Suppressor macrophage treated with lipopolysaccharide for 4 hours (primary cell): ENCODE results near the gene TLE3.

ENCODE experiments used
- DNase-seq: peaks from one replicate; pipeline ENCODE4 v3.0.0-alpha.2; 2020

The TLE3 gene

DNA sequence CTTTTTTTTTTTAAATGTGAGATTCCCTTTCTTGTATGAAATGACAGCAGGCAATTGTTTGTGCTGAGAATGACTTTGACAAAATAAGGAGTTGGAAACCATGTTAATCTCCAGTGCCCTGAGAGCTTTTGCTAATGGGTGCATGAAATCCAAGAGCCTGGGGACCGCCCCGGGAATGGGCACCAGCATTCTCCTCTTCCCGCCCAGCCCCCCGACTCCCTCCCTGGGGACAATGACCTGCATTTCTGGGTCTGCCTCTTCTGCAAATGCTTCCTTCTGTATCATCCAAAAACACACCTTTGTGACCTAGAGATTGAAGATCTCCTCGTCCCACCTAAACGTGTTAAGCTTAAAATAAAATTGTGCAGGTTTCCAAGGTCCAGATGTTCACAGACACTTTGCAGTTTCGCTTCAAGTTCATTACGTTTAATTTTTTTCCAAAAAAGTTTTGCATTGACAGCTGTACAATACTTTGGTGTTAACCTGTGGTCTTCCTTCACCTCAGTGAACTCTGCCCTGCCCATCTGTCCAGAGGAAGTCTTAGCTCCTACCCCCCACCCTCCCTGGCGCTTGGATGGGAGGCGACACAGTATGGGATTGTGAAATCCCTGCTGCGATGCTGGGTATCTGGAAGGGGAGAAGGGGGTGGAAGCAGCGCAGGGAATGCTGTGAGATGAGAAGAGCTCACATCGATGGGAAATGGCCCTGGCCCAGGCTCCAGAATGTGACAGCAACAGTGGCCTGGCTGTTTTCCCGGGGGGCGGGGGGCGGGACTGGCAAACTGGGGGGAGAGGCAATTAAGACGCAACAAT lies 50.1 kb downstream of the TLE3 start:
- no peak for DNase-seq

DNA sequence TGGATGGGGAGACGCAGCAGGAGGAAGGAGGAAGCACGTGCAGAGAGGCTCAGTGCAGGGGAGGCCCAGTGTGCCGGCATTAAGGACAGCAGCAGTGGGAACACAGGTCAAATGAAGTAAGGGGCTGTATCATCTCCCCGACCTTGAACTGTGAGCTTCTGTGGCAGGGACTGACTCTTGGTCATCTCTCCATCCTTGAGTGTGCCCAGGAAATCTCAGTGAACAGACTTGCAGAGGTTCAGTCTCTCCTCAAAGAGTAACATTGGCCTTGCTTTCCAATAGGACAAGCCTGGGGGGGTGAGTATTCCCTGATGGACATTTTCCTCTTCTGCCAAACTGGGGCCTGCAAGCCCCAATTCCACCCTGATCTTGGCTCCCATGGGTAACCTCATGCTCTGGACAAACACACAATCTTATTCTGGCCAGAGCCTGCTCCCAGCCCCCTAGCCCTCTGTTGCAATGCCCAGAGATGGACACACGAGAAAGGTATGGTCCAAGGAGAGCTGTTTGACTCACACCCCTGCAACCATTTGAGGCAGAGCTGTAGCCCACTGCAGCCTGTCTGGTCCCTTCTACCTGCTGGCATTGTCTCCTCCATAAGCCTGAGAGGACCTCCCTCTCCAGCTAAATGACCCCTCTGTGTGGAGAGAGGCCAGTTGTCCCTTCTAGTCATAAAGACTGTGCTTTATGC lies 50.9 kb downstream of the TLE3 start:
- no peak for DNase-seq

DNA sequence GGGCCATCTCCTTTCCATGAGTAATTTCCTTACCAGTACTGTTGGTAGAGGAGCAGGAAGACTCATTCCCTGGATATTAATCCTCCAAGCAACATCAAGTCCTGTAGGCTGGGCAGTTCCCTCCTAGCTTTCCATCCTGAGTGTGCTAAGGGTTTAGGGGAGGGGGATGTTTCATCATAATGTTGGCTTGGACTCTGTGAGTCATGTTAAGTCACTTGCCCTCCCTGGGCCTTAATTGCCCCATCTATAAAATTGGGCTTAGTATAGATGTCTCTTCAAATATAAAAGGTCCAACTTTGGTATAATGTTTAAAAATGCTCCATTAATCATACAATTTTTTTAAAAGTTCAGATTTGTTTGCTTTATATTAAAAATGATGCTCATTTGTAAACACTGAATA lies 52.7 kb downstream of the TLE3 start:
- DNase-seq, result peak; percentile 17

DNA sequence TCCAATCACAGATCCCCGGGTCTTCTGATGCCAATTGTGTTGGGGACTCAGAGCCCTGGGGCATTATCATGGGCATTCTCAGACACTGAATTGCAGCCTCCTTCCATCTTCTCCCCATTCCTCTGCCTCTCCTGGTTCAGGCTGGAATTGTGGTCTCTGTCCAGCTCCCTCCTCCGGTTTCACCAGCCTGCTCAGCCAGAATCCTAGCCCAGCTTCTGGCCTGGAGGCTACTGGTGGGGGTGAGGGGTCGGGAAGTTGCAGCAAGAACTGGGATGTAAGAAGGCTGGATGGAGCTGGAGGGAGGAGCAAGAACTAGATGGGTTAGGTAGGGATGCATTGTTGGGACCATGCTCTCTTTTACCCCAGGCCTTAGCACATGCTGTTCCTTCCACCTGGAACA lies 53.5 kb downstream of the TLE3 start:
- DNase-seq, result no peak

DNA sequence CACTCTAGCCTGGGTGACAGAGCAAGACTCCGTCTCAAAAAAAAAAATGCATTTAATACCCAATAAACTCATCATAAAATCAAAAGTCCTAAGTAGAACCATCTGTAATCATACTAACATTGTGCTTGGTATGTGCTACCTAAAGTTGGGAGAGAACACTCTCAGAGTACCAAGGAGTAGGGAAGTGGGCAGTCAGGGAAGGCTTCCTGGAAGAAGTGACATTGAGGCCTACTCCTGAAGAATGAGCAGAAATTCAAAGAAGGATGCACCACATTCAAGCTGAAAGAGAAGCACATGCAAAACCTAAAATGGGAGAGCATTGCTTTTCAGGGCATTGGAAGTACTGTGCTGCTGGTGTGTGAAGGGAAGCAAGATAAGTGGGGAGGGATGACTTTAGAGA lies 54.1 kb downstream of the TLE3 start:
- no peak for DNase-seq

DNA sequence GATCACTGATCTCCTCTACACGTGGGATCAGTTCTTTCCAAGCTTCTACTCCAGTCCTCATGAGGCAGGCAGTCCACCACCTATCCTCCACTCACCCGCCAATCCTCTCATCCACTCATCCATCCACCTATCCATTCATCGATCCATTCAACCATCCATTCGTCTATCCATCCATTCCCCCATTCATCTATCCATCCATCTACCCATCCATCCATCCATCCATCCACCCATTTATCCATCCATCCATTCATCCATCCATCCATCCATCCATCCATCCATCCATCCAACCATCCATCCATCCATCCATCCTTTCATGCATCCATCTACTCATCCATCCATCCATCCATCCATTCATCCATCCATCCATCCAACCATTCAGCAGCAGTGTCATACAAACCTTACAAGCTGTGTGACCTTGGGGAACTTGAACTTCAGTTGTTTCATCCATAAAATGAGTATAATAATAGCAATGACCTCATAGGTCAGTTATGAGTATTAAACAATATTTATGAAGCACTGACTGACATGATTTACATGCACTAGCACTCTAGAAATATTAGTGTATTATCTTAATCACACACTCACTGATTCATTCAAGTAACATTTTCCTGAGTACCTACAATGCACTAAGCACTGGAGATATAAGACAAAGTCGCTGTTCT lies 55.0 kb downstream of the TLE3 start:
- no peak for DNase-seq

DNA sequence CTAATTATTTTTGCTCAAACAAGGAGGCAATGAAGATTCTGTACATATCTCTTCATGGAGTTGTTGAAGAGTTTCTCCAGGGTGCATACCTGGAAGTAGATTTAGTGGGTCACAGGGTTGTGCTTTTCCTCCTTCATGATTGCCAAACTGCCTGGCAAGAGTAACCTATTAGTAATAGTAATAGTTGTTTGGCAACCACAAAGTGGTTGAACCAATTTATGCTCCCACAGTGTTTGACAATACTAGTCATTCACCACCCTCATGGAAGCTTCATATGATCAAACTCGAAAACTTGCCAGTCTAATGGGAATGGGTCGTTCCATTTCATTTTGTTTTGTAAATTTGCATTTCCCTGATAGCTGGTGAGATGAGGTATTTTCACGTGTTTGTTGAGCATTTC lies 57.8 kb downstream of the TLE3 start:
- DNase-seq, result no peak

DNA sequence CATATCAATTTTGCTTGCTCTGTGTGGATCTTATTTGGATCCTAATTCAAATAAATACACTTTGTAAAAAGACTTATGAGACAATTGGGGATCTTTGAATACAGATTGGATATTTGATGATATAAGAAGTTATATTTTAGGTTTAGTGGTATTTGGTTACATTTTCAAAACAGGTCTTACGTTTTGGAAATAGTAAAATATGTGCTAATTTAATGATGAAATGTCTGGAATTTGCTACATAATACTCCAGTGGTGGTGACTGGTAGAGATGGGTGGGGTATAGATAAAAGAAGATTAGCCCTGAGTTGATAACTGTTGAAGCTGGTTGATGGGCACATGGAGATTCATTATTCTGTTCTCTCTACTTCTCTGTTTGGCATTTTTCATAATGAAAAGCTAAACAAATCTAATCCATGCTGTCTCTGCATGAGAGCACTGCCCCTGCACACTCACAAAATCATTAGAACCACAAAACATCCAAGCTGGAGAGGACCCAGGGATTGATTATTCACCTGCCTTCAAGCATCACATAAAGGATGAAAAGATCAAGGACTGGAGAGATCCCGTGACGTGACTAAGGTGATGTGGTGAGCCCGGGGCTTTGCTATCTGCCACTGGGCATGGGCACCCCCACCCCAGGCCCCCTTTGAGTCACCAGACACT lies 58.9 kb downstream of the TLE3 start:
- no peak for DNase-seq

DNA sequence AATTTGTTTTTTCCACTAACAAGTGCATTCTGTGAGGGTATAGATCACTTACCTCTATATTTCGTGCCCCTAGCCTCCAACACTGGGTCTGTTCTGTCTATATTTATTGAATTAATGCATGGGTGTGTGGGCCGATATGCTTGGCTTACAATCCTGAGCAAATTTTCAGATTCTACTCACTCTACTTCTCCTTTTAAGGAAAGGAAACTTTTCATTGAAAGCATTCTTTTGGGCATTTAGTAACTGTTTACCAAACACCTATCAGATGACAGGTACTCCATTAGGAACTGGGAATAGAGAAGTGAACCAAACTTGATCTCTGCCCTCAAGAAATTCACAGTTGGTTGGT lies 60.5 kb downstream of the TLE3 start:
- DNase-seq, result no peak

DNA sequence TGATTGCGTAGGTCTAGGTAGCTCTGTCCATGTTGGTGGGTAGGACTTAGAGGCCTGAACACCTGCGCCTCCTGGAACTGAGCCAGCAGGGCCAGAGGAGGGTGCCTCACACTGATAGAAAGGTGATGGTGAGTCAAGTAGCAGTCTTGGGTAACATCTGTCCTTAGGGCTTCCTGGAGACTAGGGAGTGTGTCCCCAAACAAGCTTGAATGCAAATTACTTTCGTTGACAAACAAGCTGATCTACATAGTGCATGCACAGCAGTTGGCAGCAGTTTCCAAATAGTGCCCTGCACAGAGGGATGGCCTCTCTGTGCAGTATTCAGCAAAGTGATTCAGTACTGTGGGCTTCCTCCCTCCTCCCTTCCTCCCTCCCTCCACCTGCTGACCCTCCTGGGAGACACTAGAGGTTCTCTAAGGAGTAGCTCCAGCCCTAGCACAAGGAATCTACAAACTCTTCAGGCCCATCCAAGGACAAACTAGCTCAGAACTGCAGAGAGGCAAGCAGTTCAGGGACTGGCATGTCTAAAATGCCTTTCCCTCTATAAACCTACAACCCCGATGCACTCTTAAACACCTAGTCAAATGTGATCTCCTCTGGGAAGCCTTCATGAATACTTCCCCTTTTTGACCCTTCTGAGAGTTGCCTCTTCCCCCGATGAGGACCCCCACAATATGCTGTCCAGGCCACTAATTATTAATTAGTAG lies 61.0 kb downstream of the TLE3 start:
- no peak for DNase-seq

DNA sequence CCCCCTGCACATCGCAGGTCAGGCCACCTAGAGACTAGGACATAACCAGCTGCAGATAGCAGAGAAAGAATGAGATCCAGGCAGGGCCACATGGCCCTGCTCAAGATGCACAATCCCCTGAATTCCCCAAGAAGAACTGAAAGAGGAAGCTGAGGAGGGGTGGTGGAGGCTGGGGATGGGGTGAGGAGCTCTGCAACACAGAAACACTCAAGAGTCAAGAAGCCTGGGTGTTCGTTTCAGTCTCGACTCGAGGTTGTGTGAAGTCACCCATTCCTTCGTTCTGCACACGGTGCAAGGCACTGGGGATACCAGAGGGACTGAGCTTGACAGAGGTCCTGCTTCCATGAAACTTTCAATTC lies 62.0 kb downstream of the TLE3 start:
- peak; percentile 89 for DNase-seq

DNA sequence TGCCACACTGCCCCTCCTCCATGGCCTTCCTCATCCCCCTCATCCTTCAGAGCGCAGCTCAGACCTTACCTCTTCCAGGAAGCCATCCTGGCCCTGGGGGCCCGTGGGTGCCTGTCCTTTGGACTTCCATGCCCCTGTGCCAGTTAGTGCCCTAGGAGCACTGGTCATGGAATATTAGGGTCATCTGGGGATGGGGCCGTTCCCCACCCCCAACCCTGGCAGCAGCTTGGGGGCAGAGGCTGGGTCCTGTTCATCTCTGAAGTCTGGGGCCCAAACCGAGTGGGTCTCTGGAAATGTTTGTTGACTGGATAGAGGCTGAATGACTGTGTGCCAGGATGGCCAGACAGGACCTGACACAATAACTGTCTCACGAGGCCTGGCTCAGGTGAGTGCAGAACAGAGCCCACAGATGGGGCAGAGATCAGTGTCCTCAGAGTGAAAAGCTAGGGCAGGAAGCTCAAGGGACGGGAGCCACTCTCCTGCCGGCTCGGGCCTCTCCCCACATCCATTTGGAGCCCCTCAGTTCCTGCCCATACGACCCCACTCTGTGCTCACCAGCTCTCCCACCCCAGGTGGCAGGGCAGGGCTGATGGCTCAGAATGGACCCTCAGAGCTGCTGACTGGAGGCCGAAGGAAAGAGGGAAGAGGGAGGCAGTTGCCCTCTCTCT lies 62.5 kb downstream of the TLE3 start:
- no peak for DNase-seq

DNA sequence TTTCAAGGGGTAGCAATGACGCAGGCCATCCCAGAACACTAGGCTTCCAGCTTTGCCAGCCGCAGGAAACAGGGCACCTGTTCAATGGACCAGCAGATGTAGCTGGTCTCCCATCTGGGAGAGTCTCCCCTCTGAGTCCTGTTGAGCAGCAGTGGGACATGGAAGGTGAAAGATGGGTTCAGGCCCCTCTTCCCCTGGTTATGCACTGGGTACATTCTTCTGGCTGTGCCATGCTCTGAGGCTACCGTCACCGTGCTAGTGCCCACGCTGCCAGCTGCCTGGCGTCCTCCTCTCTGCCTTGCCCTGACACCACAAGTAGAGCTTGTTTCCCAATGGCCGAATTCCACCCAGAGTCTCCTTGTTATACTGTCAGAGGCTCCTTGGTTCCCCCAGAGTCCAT lies 63.1 kb downstream of the TLE3 start:
- DNase-seq, result no peak

DNA sequence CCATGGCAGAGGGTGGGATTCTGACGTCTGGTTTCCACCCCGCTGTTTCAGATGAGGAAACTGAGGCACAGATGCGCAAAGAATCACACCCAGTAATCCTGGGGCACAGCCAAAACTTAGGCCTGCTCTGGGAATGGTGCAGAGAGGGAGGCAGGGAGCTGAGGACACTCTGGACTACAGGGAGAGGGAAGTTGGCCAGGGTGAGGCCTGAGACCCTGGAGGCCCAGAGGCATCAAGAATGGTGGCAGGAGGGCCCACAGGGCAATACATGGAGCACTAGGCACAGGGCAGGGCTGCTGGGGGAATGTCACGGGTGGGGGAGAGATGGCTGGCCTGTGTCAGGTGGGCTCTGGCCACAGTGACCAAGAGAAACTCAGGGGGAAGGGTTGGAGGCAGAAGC lies 63.6 kb downstream of the TLE3 start:
- DNase-seq, result no peak

DNA sequence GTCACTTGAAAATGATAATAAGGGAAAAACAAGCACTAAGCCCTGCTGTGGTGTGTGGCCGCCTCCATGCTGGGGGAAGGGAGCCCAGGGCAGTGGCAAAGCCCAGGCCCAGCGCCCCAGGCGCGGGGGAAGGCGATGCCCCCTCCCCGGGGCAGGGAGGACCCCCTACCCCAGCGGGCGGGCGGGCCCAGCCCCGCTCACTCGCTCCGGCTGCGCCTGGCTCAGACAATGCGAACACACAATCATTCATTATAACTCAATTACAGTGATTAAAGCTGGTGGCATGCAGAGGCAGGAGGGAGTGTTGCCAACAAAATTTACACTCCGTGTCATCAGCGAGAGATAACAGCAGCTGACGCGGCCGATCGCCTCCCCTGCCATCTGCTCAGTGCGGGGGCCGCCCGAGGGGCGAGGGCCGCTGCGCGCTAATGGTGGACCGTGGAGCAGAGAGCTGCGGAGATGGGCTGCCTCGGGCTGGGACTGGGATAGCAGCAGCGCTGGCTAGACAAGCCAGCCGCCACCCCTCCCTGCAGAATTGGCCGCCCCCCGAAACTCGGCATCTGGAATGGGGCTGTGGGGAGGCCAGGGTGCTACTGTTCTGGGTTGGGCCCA lies 64.1 kb downstream of the TLE3 start:
- DNase-seq, result no peak

DNA sequence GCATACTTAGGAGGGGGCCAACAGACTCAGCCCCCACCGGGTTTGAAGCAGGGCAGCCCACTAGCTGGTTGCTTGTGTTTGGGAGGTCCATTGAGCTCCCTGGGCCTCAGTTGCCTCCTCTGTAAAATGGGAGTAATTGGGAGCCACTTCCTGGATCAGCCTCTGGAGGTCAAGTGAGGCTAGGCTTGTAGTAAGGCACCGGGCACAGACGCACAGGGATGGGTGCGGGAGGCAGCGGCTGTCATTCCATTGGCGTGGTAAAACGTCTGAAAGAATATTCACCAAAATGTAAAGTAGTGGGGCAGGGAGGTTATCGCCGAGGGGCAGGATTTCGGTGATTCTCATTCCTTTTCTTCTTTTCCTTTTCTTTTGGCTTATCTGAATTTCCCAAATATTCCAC lies 64.6 kb downstream of the TLE3 start:
- no peak for DNase-seq

DNA sequence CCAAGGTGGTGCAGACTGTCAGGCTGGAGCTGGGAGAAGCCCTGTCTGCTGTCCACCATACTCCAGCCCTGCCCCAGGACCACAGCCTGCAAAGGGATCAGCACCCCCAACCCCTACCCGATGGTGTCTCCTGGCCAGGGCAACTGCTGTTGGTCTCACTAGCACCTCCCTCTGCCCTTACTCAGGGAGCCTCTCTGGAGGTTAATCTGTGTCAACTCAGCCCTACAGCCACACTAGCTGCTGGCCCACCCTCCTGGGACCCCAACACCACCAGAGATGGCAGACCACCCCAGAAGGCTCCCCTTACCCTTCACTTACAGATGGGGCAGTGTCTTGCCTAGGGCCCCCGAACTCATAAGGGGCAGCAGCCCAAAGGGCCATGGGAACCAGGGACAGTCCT lies 65.2 kb downstream of the TLE3 start:
- no peak for DNase-seq

DNA sequence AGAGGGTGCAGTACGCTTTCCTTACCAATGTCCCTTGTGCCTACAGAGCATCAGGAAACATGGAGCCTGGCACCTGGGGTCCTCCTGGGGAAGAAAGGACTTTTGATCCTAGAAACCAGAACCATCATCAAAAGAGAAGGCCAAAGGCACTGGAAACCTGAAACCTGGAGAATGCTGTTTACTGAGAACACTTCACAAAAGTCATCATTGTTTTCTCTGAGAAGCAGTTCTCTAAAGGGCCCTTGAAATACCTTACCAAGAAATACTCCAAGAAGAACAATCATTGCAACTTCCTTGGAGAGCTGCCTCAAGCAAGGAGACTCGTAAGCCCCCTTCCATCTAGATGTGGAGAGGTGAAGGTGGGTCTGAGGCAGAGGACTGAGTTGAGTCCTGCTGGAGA lies 66.0 kb downstream of the TLE3 start:
- DNase-seq, result no peak

DNA sequence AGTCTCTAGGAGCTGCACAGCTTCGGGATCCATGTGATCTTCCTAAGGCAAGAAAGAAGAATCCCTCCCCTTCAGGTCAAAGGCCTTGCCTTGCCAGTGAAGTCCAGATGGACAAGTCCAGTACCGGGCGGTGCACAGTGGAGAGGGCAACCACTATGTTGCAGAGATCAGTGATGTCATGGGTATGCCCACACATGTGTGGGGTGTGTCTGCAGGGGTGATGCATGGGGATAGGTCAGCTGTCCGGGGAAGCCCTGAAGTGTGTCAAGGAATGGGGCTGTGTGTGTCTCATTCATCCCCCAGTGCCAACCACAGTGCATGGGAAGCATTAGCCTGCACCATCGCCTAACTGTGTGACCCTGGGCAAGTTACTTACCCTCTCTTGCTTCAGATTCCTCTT lies 66.5 kb downstream of the TLE3 start:
- DNase-seq, result peak; percentile 43

DNA sequence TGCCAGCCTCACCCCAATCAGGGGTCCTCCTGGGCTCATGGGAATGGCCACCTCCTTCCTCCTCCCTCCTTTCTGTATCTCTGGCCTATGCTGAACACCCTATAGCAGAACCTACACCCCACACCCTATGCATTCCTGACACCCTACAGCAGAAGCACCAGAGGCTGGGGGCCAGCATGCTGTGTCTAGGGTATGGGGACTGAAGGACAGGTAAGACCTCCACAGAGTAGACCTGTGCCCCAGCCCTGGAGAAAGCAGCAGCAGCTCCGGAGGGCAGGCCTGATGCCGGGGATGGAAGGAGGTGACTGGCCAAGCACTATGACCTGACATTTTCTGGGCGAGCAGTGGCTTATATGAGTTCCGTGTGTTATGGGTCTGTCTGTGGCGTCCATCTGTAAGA lies 66.9 kb downstream of the TLE3 start:
- no peak for DNase-seq

DNA sequence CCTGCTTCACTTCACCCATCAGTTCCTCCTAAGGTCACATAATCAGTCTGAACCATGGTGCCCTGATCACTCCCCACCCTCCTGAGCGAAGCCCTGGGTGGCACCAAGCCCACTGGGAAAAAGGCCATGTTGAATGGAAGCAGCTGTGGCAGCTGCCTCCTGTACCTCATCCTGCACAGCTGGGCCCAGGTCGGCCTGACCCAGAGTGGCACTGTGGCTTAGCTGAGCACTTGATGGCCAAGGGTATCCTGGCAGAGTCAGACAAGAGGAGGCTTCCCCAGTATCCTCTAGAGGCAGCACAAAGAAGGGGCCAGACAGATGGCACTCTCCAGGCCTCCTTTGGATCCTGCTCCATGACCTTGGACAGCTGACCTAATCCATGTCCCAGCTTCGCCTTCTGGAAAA lies 68.4 kb downstream of the TLE3 start:
- no peak for DNase-seq

DNA sequence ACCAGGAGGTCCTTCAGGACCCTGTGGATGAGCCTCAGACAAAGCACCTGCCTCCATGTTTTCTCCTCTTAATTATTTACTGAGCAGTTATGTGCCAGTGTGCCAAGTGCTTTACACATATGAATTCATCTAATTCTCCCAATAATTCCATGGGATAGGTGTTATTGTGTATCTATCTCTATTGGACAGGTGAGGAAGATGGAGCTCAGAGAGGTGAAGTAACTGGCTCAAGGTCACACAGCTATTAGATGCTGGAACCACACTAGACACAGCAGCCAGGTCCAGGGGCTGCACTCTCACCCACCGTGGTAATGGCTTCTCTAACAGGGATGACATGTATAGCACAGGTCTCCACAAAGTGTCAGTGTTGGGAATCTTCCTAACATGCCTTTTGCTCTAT lies 70.2 kb downstream of the TLE3 start:
- no peak for DNase-seq
